ENCODE measurements around the gene LRFN5.

DNA sequence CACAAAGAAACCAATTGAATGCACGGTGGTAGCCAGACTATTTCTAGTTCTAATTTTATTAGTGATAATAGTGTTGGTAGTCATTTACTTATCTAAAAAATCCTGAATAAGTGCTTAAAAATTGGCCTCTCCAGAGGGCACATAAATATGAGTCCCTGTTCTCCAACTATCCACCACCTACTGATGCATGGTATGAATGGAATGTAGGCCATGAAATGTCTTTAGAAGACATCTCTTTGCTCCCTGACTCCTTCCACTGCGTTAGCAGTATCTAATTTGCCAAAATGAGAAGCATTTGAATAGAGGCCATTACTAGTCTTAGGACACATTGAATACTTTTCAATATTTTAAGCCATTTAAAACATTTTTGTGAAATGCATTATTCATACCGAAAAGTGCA, 261.7 kb downstream of the LRFN5 start:
- TF ChIP-seq FOSL1 (tag; conservative IDR thresholded peaks at IDR 0.05): no peak
- TF ChIP-seq, protein P1, sequence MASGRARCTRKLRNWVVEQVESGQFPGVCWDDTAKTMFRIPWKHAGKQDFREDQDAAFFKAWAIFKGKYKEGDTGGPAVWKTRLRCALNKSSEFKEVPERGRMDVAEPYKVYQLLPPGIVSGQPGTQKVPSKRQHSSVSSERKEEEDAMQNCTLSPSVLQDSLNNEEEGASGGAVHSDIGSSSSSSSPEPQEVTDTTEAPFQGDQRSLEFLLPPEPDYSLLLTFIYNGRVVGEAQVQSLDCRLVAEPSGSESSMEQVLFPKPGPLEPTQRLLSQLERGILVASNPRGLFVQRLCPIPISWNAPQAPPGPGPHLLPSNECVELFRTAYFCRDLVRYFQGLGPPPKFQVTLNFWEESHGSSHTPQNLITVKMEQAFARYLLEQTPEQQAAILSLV (tag; IDR thresholded peaks at IDR 0.05): no peak
- no peak for TF ChIP-seq CCAR2 (IDR thresholded peaks at IDR 0.05; ENCODE audit: low read depth, low read length)
- TF ChIP-seq, protein P2, sequence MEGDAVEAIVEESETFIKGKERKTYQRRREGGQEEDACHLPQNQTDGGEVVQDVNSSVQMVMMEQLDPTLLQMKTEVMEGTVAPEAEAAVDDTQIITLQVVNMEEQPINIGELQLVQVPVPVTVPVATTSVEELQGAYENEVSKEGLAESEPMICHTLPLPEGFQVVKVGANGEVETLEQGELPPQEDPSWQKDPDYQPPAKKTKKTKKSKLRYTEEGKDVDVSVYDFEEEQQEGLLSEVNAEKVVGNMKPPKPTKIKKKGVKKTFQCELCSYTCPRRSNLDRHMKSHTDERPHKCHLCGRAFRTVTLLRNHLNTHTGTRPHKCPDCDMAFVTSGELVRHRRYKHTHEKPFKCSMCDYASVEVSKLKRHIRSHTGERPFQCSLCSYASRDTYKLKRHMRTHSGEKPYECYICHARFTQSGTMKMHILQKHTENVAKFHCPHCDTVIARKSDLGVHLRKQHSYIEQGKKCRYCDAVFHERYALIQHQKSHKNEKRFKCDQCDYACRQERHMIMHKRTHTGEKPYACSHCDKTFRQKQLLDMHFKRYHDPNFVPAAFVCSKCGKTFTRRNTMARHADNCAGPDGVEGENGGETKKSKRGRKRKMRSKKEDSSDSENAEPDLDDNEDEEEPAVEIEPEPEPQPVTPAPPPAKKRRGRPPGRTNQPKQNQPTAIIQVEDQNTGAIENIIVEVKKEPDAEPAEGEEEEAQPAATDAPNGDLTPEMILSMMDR (IDR thresholded peaks at IDR 0.05 in 2 of 3, conservative IDR thresholded peaks at IDR 0.05 in 1 of 3; ENCODE audit: insufficient read depth in 2 of 3, low read depth in 1 of 3, low read length in 3 of 3): no peak
- TF ChIP-seq, protein P3, sequence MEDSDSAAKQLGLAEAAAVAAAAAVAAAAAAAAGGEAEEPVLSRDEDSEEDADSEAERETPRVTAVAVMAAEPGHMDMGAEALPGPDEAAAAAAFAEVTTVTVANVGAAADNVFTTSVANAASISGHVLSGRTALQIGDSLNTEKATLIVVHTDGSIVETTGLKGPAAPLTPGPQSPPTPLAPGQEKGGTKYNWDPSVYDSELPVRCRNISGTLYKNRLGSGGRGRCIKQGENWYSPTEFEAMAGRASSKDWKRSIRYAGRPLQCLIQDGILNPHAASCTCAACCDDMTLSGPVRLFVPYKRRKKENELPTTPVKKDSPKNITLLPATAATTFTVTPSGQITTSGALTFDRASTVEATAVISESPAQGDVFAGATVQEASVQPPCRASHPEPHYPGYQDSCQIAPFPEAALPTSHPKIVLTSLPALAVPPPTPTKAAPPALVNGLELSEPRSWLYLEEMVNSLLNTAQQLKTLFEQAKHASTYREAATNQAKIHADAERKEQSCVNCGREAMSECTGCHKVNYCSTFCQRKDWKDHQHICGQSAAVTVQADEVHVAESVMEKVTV (CRISPR knock-in tag; IDR thresholded peaks at IDR 0.05): no peak
- TF ChIP-seq HDAC6 (IDR thresholded peaks at IDR 0.05; ENCODE audit: low read depth, low read length): no peak
- TF ChIP-seq, protein P4, sequence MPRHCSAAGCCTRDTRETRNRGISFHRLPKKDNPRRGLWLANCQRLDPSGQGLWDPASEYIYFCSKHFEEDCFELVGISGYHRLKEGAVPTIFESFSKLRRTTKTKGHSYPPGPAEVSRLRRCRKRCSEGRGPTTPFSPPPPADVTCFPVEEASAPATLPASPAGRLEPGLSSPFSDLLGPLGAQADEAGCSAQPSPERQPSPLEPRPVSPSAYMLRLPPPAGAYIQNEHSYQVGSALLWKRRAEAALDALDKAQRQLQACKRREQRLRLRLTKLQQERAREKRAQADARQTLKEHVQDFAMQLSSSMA (CRISPR knock-in tag; IDR thresholded peaks at IDR 0.05): no peak
- TF ChIP-seq, protein P5, sequence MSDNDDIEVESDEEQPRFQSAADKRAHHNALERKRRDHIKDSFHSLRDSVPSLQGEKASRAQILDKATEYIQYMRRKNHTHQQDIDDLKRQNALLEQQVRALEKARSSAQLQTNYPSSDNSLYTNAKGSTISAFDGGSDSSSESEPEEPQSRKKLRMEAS (CRISPR knock-in tag; IDR thresholded peaks at IDR 0.05): no peak
- no peak for TF ChIP-seq SIN3B (IDR thresholded peaks at IDR 0.05; ENCODE audit: low read depth)
- TF ChIP-seq, protein P6, sequence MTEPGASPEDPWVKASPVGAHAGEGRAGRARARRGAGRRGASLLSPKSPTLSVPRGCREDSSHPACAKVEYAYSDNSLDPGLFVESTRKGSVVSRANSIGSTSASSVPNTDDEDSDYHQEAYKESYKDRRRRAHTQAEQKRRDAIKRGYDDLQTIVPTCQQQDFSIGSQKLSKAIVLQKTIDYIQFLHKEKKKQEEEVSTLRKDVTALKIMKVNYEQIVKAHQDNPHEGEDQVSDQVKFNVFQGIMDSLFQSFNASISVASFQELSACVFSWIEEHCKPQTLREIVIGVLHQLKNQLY (CRISPR knock-in tag; conservative IDR thresholded peaks at IDR 0.05): no peak
- TF ChIP-seq ZNF140 (CRISPR knock-in tag; IDR thresholded peaks at IDR 0.05): no peak
- TF ChIP-seq, protein P7, sequence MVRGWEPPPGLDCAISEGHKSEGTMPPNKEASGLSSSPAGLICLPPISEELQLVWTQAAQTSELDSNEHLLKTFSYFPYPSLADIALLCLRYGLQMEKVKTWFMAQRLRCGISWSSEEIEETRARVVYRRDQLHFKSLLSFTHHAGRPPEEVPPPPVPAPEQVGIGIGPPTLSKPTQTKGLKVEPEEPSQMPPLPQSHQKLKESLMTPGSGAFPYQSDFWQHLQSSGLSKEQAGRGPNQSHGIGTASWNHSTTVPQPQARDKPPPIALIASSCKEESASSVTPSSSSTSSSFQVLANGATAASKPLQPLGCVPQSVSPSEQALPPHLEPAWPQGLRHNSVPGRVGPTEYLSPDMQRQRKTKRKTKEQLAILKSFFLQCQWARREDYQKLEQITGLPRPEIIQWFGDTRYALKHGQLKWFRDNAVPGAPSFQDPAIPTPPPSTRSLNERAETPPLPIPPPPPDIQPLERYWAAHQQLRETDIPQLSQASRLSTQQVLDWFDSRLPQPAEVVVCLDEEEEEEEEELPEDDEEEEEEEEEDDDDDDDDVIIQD (CRISPR knock-in tag; IDR thresholded peaks at IDR 0.05): no peak
- TF ChIP-seq MIER1 (IDR thresholded peaks at IDR 0.05; ENCODE audit: low read depth): no peak

All from K562 (cell line).